Inflammatory macrophage treated with lipopolysaccharide for 1 hour (primary cell): ENCODE results near the gene PRIMPOL.
A peak's percentile ranks its signal among the peaks of the same experiment; 100 is the strongest.

ENCODE experiments used
- DNase-seq, 2 donors: peaks; one replicate each; pipeline ENCODE4 v3.0.0-alpha.2; 2020 to 2022

Gene PRIMPOL

GRCh38 chr4:184721254-184721653 lies 71.7 kb downstream of the PRIMPOL start:
- DNase-seq = no peak

GRCh38 chr4:184722798-184723197 lies 73.3 kb downstream of the PRIMPOL start:
- no peak for DNase-seq

GRCh38 chr4:184727430-184727829 lies 77.9 kb downstream of the PRIMPOL start:
- peak in 1 of 2 donors; percentile 25 for DNase-seq

GRCh38 chr4:184728858-184729257 lies 79.3 kb downstream of the PRIMPOL start:
- DNase-seq = no peak

- no peak for DNase-seq
Measured at GRCh38 chr4:184729946-184730345, 80.4 kb downstream of the PRIMPOL start.

- no peak for DNase-seq
Measured at GRCh38 chr4:184731056-184731455, 81.5 kb downstream of the PRIMPOL start.

- DNase-seq = no peak
Measured at GRCh38 chr4:184732126-184732525, 82.6 kb downstream of the PRIMPOL start.

- peak; percentile 91 to 95 for DNase-seq
Measured at GRCh38 chr4:184733654-184734524, 84.4 kb downstream of the PRIMPOL start, which contains the start of gene CENPU. Gene CENPU, minus strand, starts transcription at chr4:184734096. Its CDS starts 34 bp downstream, at chr4:184734062.

- no peak for DNase-seq
Measured at GRCh38 chr4:184734758-184735157, 85.2 kb downstream of the PRIMPOL start.

GRCh38 chr4:184739575-184739974 lies 90.0 kb downstream of the PRIMPOL start:
- DNase-seq = peak; percentile 52 to 74

- peak in 1 of 2 donors; percentile 22 for DNase-seq
Measured at GRCh38 chr4:184740980-184741391, 91.4 kb downstream of the PRIMPOL start.

GRCh38 chr4:184741651-184742050 lies 92.1 kb downstream of the PRIMPOL start:
- peak in 1 of 2 donors; percentile 53 for DNase-seq

- DNase-seq = peak in 1 of 2 donors; percentile 40
Measured at GRCh38 chr4:184743650-184744049, 94.1 kb downstream of the PRIMPOL start.

GRCh38 chr4:184744236-184744635 lies 94.7 kb downstream of the PRIMPOL start:
- peak in 1 of 2 donors; percentile 33 for DNase-seq
